Loucy (cell line): ENCODE results near the gene FSTL4.

Experiments
- H2AFZ ChIP-seq: fragments of 200-600 bp; sonication (generic); 2 replicates; pipeline ENCODE4 v1.6.0; 2016; ENCODE audit warnings: antibody characterized with exemption, mild to moderate bottlenecking, low read length, moderate library complexity
- H3F3A ChIP-seq: fragments of 200-600 bp; 2 replicates; pipeline ENCODE4 v1.6.0; 2016; ENCODE audit warnings: antibody characterized with exemption, low read depth, mild to moderate bottlenecking
- H3K27me3 ChIP-seq: fragments of 200-600 bp; sonication (generic); 2 replicates; pipeline ENCODE4 v1.6.1; 2014; ENCODE audit warnings: low read length, mild to moderate bottlenecking; ENCODE audit not compliant: insufficient read depth, poor library complexity, severe bottlenecking
- H3K36me3 ChIP-seq: fragments of 200-600 bp; sonication (generic); 2 replicates; pipeline ENCODE4 v1.6.1; 2016; ENCODE audit warnings: low read length; ENCODE audit not compliant: insufficient read depth
- H3K4me1 ChIP-seq: fragments of 200-600 bp; sonication (generic); 2 replicates; pipeline ENCODE4 v1.5.1; 2014; ENCODE audit warnings: low read length, mild to moderate bottlenecking; ENCODE audit not compliant: insufficient read depth, poor library complexity, severe bottlenecking
- H3K4me2 ChIP-seq: fragments of 200-600 bp; sonication (generic); 2 replicates; pipeline ENCODE4 v1.6.0; 2014; ENCODE audit warnings: antibody characterized with exemption, low read length, low read depth, mild to moderate bottlenecking; ENCODE audit not compliant: poor library complexity, severe bottlenecking
- H3K4me3 ChIP-seq: fragments of 200-600 bp; sonication (generic); 2 replicates; pipeline ENCODE4 v1.5.1; 2014; ENCODE audit warnings: low read length, mild to moderate bottlenecking, mixed read lengths; ENCODE audit not compliant: poor library complexity, severe bottlenecking
- H3K79me2 ChIP-seq: fragments of 200-600 bp; sonication (generic); 2 replicates; pipeline ENCODE4 v1.6.1; 2014; ENCODE audit warnings: low read length; ENCODE audit not compliant: insufficient read depth
- H3K9ac ChIP-seq: fragments of 200-600 bp; sonication (generic); 2 replicates; pipeline ENCODE4 v1.6.0; 2014; ENCODE audit warnings: mild to moderate bottlenecking, low read depth, low read length, moderate library complexity; ENCODE audit not compliant: poor library complexity, severe bottlenecking
- H3K9me2 ChIP-seq: fragments of 200-600 bp; sonication (generic); replicated peaks from 2 replicates; pipeline ENCODE4 v1.6.1; 2016; ENCODE audit warnings: low read depth, low read length, mixed read lengths
- H3K9me3 ChIP-seq: fragments of 200-600 bp; sonication (generic); 2 replicates; pipeline ENCODE4 v1.6.1; 2014; ENCODE audit warnings: mild to moderate bottlenecking, antibody characterized with exemption, low read length, low read depth; ENCODE audit not compliant: insufficient read depth
- H4K20me1 ChIP-seq: fragments of 200-600 bp; sonication (generic); 2 replicates; pipeline ENCODE4 v1.6.0; 2014; ENCODE audit warnings: antibody characterized with exemption, low read length, mild to moderate bottlenecking; ENCODE audit not compliant: insufficient read depth, poor library complexity, severe bottlenecking
- CTCF ChIP-seq: fragments of 200-600 bp; sonication (generic); conservative IDR thresholded peaks from 2 replicates; pipeline ENCODE4 v1.5.1; 2014; ENCODE audit warnings: mild to moderate bottlenecking, antibody characterized with exemption, low read length
- EZH2phosphoT487 ChIP-seq: fragments of 200-600 bp; IDR thresholded peaks from 2 replicates; pipeline ENCODE4 v1.6.1; 2018; ENCODE audit warnings: antibody characterized with exemption, mild to moderate bottlenecking, moderate library complexity, borderline replicate concordance

The FSTL4 gene

DNA sequence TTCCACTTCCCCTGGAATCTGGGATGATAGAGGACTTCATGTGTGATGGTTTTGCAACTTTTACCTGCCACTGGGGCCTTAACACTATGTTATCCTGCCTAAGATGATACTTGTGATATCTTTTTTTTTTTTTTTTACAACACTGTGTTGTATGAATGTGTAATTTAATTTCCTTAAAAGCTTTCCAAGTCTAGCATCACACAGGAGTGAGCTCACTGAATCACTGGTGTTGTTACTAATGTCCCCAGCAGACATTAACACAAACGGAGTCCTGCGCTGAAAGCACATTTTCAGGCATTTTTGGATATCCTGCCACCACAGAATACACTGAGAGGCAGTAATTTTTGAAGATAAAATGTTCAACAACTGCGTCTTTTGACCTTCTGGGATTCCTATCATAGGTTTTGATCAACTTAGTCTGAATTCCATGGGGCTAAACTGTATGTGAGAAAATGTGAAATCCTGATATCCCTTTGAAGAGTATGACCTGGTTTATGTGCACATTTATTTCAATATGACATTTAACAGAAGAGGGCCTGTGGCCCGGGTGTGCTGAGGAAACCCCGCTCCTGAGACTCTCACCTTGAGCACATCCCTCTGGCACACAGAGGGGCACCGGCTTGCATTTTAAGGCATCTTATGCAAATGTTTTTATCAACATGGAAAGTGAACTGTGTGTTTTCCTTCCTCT, 118.0 kb downstream of the FSTL4 start:
- TF ChIP-seq CTCF = no peak
- TF ChIP-seq EZH2phosphoT487 = no peak
- no peaks in the 10 kb centered on the region for H3K27me3 ChIP-seq
- H3K9me2 ChIP-seq = no peaks in the 10 kb centered on the region
- no peak overlapping the region for H2AFZ ChIP-seq
- no peaks in the 10 kb centered on the region for H4K20me1 ChIP-seq
- H3K4me2 ChIP-seq = no peak overlapping the region
- H3K9ac ChIP-seq = no peak overlapping the region
- H3F3A ChIP-seq = no peaks in the 10 kb centered on the region
- H3K4me3 ChIP-seq = no peak overlapping the region
- H3K4me1 ChIP-seq = no peaks in the 10 kb centered on the region
- H3K9me3 ChIP-seq = no peaks in the 10 kb centered on the region
- H3K79me2 ChIP-seq = no peaks in the 10 kb centered on the region
- H3K36me3 ChIP-seq = no peaks in the 10 kb centered on the region

- H3K4me2 ChIP-seq = no peak overlapping the region
- H3K9me2 ChIP-seq = no peaks in the 10 kb centered on the region
- H3K36me3 ChIP-seq = no peaks in the 10 kb centered on the region
- no peaks in the 10 kb centered on the region for H3F3A ChIP-seq
- H4K20me1 ChIP-seq = no peaks in the 10 kb centered on the region
- no peaks in the 10 kb centered on the region for H3K27me3 ChIP-seq
- TF ChIP-seq CTCF (no peak), EZH2phosphoT487 (no peak)
- H3K9me3 ChIP-seq = no peaks in the 10 kb centered on the region
- no peaks in the 10 kb centered on the region for H3K4me1 ChIP-seq
- no peak overlapping the region for H3K4me3 ChIP-seq
- H3K79me2 ChIP-seq = no peaks in the 10 kb centered on the region
- H2AFZ ChIP-seq = no peak overlapping the region
- no peak overlapping the region for H3K9ac ChIP-seq
Measured at GRCh38 chr5:133489632-133490031, 122.7 kb downstream of the FSTL4 start.

DNA sequence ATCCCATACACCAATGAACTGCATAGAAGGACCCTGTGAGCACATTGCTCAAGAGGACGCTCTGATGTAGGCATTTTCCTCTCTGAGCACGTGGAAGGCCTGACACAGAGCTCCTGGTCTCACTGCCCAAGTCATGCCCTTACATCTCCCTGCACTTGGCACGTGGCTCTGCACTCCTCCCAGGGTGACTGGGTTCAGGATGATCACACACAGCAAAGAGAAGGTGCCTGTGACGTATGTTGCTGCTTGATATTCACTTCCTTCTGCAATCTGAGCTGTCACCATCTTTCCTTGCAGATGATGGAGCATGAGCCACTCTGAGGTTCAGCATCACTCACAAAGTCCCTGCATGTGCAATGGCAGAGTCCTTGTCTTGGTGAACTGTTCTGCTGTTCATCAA, 125.2 kb downstream of the FSTL4 start:
- Histone ChIP-seq H3K9me3 (no peaks in the 10 kb centered on the region), H3K4me2 (no peak overlapping the region), H3F3A (no peaks in the 10 kb centered on the region), H3K9me2 (no peaks in the 10 kb centered on the region), H3K4me1 (no peaks in the 10 kb centered on the region), H3K9ac (no peak overlapping the region), H3K27me3 (no peaks in the 10 kb centered on the region), H4K20me1 (no peaks in the 10 kb centered on the region), H3K36me3 (no peaks in the 10 kb centered on the region), H3K4me3 (no peak overlapping the region), H3K79me2 (no peaks in the 10 kb centered on the region), H2AFZ (no peak overlapping the region)
- TF ChIP-seq EZH2phosphoT487 (no peak), CTCF (no peak)
